ENCODE results near the gene SIM1. TPM values are rescaled to one million over a fixed set of nuclear protein-coding genes. Genes with fewer than 3 reads are reported as not detected.

Gene SIM1
- total RNA-seq, 1 experiment from 2014 or later: not detected

GRCh38 chr6:100491952-100492670, 27.4 kb upstream of the SIM1 start:
- no peaks in the 10 kb centered on the region for H3K36me3 ChIP-seq (ENCODE audit: low read depth, low read length)
- H3F3A ChIP-seq (ENCODE audit: low read length, unreplicated experiment): no peaks in the 10 kb centered on the region
- H3K4me3 ChIP-seq (ENCODE audit: low read length): no peak overlapping the region
- CTCF ChIA-PET: no interaction called here
- no peak overlapping the region for H3K27ac ChIP-seq (ENCODE audit: low read length)
- no peaks in the 10 kb centered on the region for H3K27me3 ChIP-seq (ENCODE audit: low read length)
- intact Hi-C loops (cut with micrococcal nuclease): no loop called here
- H3K4me2 ChIP-seq (ENCODE audit: low read length): no peak overlapping the region
- no peak for DNase-seq
- POLR2A ChIA-PET (ENCODE audit: unreplicated experiment): no interaction called here
- H2AFZ ChIP-seq (ENCODE audit: low read length): no peak overlapping the region
- H3K9ac ChIP-seq (ENCODE audit: low read length): no peak overlapping the region
- no peaks in the 10 kb centered on the region for H3K9me2 ChIP-seq (replicated peaks; ENCODE audit: low read length)
- no peak for ATAC-seq
- no peaks in the 10 kb centered on the region for H3K9me3 ChIP-seq (ENCODE audit: low read length)
- no TSS peak for BruUV-seq (replicated peaks)
- H3K79me2 ChIP-seq (ENCODE audit: low read length): no peaks in the 10 kb centered on the region
- peaks cover 13% of the 10 kb centered on the region; the same call in 1 of the 2 replicates for H3K4me1 ChIP-seq (ENCODE audit: insufficient read depth, low read length)
- no peaks in the 10 kb centered on the region for H4K20me1 ChIP-seq (ENCODE audit: low read length)
- TF ChIP-seq CTCF (conservative IDR thresholded peaks at IDR 0.05; ENCODE audit: low read depth, low read length) (no peak), EZH2phosphoT487 (IDR thresholded peaks at IDR 0.05; ENCODE audit: borderline replicate concordance, low read length) (no peak), EZH2 (IDR thresholded peaks at IDR 0.05; ENCODE audit: low read length, unreplicated experiment) (no peak)

GRCh38 chr6:100490065-100490464, 25.3 kb upstream of the SIM1 start:
- TF ChIP-seq EZH2phosphoT487 (IDR thresholded peaks at IDR 0.05; ENCODE audit: borderline replicate concordance, low read length) (no peak), CTCF (conservative IDR thresholded peaks at IDR 0.05; ENCODE audit: low read depth, low read length) (no peak), EZH2 (IDR thresholded peaks at IDR 0.05; ENCODE audit: low read length, unreplicated experiment) (no peak)
- no peaks in the 10 kb centered on the region for H4K20me1 ChIP-seq (ENCODE audit: low read length)
- DNase-seq (no peak), ATAC-seq (no peak)
- no peaks in the 10 kb centered on the region for H3K27me3 ChIP-seq (ENCODE audit: low read length)
- H3K4me3 ChIP-seq (ENCODE audit: low read length): no peak overlapping the region
- H3K4me2 ChIP-seq (ENCODE audit: low read length): no peak overlapping the region
- peaks cover 13% of the 10 kb centered on the region; the same call in 1 of the 2 replicates for H3K4me1 ChIP-seq (ENCODE audit: insufficient read depth, low read length)
- H3K9ac ChIP-seq (ENCODE audit: low read length): no peak overlapping the region
- POLR2A ChIA-PET (ENCODE audit: unreplicated experiment): no interaction called here
- no peaks in the 10 kb centered on the region for H3K79me2 ChIP-seq (ENCODE audit: low read length)
- no peaks in the 10 kb centered on the region for H3K9me3 ChIP-seq (ENCODE audit: low read length)
- no peaks in the 10 kb centered on the region for H3K9me2 ChIP-seq (replicated peaks; ENCODE audit: low read length)
- H3F3A ChIP-seq (ENCODE audit: low read length, unreplicated experiment): no peaks in the 10 kb centered on the region
- intact Hi-C loops (cut with micrococcal nuclease): no loop called here
- no peaks in the 10 kb centered on the region for H3K36me3 ChIP-seq (ENCODE audit: low read depth, low read length)
- no peak overlapping the region for H2AFZ ChIP-seq (ENCODE audit: low read length)
- H3K27ac ChIP-seq (ENCODE audit: low read length): no peak overlapping the region
- BruUV-seq (replicated peaks): no TSS peak
- CTCF ChIA-PET: no interaction called here

GRCh38 chr6:100488244-100488643, 23.5 kb upstream of the SIM1 start:
- no peaks in the 10 kb centered on the region for H3K9me3 ChIP-seq (ENCODE audit: low read length)
- no peaks in the 10 kb centered on the region for H4K20me1 ChIP-seq (ENCODE audit: low read length)
- no peak overlapping the region for H3K4me2 ChIP-seq (ENCODE audit: low read length)
- H3K36me3 ChIP-seq (ENCODE audit: low read depth, low read length): no peaks in the 10 kb centered on the region
- peaks cover 4% of the 10 kb centered on the region; the same call in 1 of the 2 replicates for H3K4me1 ChIP-seq (ENCODE audit: insufficient read depth, low read length)
- CTCF ChIA-PET: no interaction called here
- H3F3A ChIP-seq (ENCODE audit: low read length, unreplicated experiment): no peaks in the 10 kb centered on the region
- BruUV-seq (replicated peaks): no TSS peak
- H3K79me2 ChIP-seq (ENCODE audit: low read length): no peaks in the 10 kb centered on the region
- H2AFZ ChIP-seq (ENCODE audit: low read length): no peak overlapping the region
- no peak for TF ChIP-seq EZH2 (IDR thresholded peaks at IDR 0.05; ENCODE audit: low read length, unreplicated experiment)
- TF ChIP-seq EZH2phosphoT487 (IDR thresholded peaks at IDR 0.05; ENCODE audit: borderline replicate concordance, low read length): no peak
- TF ChIP-seq CTCF (conservative IDR thresholded peaks at IDR 0.05; ENCODE audit: low read depth, low read length): no peak
- no peak overlapping the region for H3K4me3 ChIP-seq (ENCODE audit: low read length)
- POLR2A ChIA-PET (ENCODE audit: unreplicated experiment): no interaction called here
- DNase-seq: no peak
- H3K27me3 ChIP-seq (ENCODE audit: low read length): no peaks in the 10 kb centered on the region
- no peaks in the 10 kb centered on the region for H3K9me2 ChIP-seq (replicated peaks; ENCODE audit: low read length)
- H3K27ac ChIP-seq (ENCODE audit: low read length): no peak overlapping the region
- intact Hi-C loops (cut with micrococcal nuclease): no loop called here
- no peak overlapping the region for H3K9ac ChIP-seq (ENCODE audit: low read length)
- no peak for ATAC-seq

Measured in PC-3 (cell line).